GM19324 (cell line): ENCODE measurements around the gene YTHDC1.
"Not testable (repeated sequence)": the region's sequence is repeated elsewhere in the genome, so short reads cannot be mapped to it uniquely, and the experiment has no call there.

Experiments
- ATAC-seq: cut with Tn5 transposase; IDR thresholded peaks from one replicate; pipeline ENCODE4 v1.9.1; 2021; ENCODE audit warnings: mild to moderate bottlenecking, moderate library complexity; ENCODE audit not compliant: unreplicated experiment, low FRiP score

YTHDC1 gene

DNA sequence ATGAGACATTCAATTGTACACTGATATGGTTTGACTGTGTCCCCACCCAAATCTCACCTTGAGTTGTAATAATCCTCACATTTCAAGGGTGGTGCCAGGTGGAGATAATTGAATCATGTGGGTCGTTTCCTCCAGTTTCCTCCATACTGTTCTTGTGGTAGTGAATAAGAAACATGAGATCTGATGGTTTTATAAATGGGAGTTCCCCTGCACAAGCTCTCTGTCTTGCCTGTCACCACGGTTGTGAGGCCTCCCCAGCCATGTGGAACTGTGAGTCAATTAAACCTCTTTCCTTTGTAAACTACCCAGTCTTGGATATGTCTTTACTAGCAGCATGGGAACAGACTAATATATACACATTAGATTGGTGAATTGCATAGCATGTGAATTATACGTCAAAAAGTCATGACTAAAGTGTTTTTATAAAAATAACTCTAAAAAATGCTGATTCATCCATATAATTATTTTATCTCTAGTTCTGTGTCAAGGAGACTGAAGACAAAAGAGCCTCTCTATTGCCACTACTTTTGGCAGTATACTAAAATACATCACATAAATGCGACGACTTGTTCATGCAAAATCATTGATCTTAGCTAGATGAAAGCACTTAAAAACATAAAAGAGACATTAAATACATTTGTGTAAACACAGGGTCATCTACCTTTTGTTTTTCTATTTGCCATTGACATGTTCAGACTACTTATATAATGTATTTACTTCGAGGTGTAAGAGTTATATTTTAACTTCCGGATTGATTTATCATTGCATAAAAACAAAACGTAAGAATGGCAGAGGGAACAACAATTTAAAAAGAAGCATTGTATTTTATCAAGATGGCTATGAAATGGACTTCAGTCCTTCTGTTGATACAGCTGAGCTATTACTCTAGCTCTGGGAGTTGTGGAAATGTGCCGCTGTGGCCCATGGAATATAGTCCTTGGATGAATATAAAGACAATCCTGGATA lies 50.1 kb downstream of the YTHDC1 start:
- no peak for ATAC-seq

DNA sequence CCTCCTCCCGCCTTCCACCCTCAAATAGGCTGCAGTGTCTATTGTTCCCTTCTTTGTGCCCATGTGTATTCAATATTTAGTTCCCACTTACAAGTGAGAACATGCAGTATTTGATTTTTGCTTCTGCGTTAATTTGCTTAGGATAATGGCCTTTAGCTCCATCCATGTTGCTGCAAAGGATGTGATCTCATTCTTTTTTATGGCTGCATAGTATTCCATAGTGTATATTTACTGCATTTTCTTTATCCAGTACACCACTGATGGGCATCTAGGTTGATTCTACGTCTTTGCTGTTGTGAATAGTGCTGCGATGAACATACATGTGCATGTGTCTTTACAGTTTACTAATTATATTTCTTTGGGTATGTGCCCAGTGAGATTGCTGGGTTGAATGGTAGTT lies 52.8 kb downstream of the YTHDC1 start:
- ATAC-seq = no peak

DNA sequence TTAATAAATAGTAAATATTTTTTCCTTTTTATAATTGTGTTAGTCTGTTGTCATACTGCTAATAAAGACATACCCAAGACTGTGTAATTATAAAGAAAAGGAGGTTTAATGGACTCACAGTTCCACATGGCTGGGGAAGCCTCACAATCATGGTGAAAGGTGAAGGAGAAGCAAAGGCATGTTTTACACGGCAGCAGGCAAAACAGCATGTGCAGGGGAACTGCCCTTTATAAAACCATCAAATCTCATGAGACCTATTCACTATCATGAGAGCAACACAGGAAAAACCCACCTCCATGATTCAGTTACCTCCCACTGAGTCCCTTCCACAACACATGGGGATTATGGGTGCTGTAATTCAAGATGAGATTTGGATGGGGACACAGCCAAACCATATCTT lies 58.6 kb downstream of the YTHDC1 start:
- ATAC-seq = no peak

DNA sequence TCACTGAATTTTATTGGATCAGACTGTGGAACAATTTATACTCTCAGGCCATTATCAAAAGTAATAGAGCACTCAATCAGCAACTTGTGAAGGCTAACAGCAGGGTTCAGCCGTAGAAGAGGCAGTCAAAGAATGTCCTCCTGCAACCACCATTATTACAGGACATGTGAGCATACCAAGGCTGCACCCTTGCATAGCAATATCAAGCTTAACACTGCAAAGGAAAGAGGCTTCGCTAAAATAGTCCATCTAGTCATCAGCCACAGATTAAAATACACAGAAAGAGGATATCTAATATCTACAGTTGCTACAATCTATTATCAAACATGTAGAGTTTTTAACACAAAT lies 61.5 kb downstream of the YTHDC1 start:
- ATAC-seq = peak; percentile 61

DNA sequence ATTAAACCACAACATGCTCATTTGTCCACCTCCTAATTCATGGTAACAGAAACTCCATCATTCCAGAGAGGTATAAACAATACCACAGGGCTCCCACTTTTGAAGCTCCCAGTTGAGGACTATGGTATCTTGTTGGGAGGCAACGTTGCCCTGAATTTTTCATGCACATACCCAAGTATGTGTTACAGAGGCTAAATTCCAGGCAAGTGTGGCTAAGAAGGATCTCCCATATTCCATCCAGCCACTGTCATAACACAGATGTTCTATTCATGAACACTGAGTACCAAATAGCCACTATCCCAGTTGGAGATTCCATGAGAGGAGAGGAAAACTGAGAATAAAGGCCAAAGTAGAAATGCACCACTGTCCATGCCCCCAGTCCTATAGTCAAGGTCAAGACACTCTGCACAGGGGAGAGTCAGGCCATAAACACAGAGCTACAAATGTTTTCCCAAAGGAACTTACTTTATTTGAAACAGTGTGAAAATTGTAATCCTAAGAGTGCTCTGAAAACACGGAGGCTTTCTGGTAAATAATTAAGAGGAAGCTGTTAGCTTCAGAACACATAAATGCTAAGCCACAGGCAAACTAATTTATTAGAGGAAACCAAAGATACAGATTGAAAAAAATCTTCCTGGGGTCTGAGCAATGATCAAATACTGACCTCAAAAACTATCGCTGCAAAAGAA lies 62.0 kb downstream of the YTHDC1 start:
- peak; percentile 24 for ATAC-seq

DNA sequence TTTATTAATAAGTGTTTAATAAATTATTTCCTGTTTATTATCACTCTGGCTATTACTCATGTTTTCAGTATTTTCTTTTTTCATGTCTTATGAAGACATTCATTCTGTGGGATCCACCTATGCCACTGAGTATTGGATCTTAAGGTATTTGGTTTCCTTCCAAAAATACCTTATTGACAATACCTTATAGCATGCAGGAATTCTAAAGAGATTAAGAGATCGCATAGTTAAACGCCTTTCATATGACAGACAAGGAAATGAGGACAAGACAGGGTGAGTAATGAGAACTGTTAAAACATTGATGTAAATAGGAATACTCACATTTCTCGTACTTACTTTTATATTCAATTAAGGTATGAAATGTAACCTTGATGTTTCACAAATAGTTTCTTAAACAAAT lies 66.2 kb downstream of the YTHDC1 start:
- no peak for ATAC-seq

DNA sequence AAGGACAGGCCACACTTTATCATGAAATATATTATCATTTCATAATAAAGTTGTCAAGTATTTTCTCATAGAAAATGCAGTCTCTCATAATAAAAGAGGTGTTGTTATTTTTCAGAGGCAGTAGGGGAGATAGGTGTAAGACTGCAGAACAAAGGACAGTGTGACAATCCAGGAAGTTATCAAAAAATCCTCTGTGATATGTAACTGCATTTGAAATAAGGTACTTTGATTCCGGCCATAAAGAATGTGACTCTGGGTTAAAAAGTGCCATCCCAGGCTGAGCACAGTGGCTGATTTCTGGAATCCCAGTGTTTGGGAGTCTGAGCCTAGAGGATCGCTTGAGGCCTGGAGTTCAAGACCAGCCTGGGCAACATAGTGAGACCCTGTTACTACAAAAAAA lies 66.8 kb downstream of the YTHDC1 start:
- no peak for ATAC-seq

DNA sequence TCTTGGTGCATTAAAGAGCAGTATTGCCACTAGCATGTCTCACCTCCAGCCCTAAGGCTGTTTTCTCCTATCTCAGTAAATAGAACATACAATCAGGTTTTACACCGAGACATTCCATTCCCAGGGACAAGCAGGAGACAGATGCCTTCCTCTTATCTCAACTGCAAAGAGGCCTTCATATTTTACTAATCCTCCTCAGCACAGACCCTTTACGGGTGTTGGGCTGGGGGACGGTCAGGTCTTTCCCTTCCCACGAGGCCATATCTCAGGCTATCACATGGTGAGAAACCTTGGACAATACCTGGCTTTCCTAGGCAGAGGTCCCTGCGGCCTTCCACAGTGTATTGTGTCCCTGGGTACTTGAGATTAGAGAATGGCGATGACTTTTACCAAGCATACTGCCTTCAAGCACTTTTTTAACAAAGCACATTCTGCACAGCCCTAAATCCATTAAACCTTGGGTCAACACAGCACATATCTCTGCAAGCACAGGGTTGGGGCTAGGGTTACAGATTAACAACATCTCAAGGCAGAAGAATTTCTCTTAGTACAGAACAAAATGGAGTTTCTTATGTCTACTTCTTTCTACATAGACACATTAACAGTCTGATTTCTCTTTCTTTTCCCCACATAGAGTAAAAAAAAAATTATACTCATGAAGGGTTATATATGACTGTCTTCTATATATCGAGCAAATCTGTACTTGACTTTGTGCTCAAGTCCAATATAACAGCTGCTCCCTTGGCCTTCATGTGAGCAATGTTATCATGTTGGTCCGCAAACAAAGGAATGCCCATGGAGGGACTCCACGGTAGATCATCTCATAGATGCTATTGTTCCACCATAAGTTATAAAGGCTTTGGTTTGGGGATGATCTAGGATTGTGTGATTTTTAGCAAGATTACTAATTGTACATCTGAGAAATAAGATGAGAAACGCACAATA lies 67.8 kb downstream of the YTHDC1 start:
- not testable (repeated sequence) for ATAC-seq

DNA sequence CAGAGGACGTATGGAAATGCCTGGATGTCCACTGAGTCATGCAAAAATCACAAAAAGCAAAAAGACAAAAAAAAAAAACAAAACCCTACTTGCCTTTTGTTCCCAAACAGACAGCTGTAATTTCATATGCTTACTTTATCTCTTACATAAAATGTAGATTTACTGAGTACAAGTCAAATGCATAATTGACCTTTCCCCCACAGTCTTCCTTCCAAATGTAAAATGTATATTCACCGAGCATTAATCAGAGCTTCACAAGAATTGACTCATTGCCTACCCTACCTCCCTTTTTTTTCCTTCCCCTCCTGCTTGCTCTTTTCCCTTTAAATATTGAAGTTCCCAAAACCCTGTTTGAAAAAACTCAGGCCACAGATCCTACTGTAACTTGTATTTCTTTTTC lies 71.9 kb downstream of the YTHDC1 start:
- no peak for ATAC-seq

DNA sequence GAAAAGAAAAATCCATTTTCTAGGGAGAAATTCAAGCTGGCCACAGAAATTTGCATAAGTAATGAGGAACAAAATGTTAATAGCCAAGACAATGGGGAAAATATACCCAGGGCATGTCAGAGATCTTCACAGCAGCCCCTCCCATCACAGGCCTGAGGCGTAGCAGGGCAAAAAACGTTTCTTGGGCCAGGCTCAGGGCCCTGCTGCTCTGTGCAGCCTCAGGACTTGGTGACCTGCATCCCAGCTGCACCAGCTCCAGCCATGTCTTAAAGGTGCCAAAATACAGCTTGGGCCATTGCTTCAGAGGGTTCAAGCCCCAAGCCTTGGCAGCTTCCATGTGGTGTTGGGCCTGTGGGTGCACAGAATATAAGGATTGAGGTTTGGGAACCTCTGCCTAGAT lies 72.3 kb downstream of the YTHDC1 start:
- no peak for ATAC-seq

DNA sequence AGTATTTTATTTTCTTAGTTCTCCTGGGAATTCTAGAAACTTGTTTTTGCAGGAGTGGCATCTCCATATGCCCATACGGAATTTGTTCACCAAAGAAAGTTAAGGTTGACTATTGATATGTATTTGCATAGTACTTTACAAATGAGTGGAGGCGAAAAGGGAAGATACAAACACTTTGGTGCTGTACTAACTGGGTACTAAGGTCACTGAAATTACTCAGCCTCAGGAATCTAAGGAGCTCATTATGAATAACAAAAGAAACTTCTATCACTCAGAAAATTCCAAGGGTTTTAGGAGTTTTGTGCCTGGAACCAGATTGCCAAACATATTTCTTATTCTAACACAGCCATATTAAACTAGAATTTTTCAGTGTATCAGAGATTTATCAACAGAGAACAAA lies 77.0 kb downstream of the YTHDC1 start:
- no peak for ATAC-seq

DNA sequence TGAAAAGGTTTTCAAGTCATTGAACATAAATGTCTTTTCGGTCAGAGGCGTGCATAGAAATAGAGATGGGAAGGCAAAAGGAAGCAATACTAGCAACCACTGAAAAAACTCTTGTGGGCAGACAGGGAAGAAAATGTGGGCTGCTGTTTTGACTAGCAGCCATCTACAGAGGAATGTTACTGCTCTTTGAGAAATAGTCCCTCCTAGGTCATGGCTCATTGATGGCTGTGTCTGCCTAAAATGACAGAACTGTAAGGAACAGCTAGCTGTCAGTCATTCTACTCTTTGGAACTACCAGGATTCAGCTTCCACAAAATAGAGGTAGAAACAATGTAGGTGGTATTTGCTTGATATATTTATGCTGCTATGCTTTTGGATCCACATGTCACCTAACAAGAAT lies 77.5 kb downstream of the YTHDC1 start:
- ATAC-seq = peak; percentile 49

DNA sequence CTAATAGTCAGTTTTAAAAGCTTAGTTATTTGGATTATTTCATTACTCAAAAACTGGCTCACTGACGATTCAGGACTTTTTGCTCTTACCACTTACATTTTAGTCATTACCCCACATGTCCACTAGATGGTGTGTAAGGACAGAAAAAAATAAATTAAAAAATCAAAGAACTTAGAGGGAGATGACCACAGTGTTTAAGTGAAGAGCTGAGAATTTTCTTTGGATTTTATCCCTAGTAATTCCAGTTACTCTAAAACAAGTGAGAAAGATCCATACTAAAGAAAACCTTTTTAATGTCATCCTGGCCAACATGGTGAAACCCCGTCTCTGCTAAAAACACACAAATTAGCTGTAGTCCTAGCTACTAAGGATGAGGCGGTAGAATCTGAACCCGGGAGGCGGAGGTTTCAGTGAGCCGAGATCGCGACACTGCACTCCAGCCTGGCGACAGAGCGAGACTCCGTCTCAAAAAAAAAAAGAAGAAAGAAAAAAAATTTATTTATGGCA lies 78.0 kb downstream of the YTHDC1 start:
- peak; percentile 61 for ATAC-seq

DNA sequence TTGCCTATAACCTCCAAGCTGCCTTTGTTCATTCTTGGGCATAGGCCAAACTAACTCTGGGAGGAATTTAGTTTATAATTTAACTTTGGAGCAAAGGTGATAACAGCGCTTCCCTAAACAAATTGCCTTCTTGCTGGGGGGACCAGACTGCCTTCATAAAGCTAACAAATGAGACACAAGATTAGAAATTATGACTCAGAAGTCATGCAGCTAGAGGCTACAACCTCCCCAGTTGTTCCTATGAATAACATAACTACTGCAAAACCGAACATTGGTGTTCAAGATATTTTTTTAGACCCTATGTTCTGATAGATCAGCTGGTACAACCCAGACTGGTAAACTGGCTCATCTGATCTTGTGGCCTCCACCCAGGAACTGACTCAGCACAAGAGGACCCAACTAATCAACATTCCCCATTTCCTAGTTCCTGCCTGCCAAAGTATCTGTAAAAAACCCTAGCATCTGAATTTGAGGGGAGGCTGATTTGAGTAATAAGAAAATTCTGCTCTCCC lies 82.4 kb downstream of the YTHDC1 start:
- no peak for ATAC-seq

DNA sequence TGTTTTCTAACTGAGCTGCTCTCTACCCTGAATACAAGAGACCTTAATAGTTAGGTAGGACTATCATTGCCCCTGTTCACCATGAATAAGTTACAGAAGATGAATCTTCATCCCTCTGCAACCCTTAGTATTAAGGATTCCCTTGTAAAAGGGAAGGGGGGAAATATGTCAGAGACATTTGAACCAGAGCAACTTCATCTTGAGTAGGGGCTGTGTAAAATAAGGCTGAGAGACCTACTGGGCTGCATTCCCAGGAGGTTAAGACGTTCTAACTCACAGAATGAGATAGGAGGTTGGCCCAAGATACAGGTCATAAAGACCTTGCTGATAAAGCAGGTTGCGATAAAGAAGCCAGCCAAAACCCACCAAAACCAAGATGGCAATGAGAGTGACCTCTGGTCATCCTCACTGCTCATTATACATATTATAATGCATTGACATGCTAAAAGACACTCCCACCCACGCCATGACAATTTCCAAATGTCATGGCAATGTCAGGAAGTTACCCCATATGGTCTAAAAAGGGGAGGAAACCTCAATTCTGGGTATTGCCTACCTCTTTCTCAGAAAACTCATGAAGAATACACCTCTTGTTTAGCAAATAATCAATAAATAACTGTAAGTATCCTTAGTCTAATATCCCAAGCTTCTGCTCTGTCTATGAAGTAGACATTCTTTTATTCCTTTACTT lies 84.9 kb downstream of the YTHDC1 start:
- ATAC-seq = no peak
